Spleen (tissue), 11 donors: Measurements from ENCODE around the gene PPM1L. TPM values are rescaled to one million over a fixed set of nuclear protein-coding genes. Genes with fewer than 3 reads are reported as not detected.

ENCODE experiments used
- DNase-seq: peaks from one replicate; pipeline ENCODE4 v3.0.0-alpha.2; 2020
- H3K27ac ChIP-seq, 8 donors: fragments of 200-600 bp; sonication (generic) in 7 of 8; 1 replicate in 4 of 8; 2 replicates in 4 of 8; pipeline versions ENCODE4 v1.5.0 to v1.8.0; 2016 to 2021; ENCODE audit warnings: inconsistent platforms in 4 of 8, mild to moderate bottlenecking in 4 of 8, moderate library complexity in 1 of 8
- H3K27me3 ChIP-seq, 7 donors: fragments of 200-600 bp; sonication (generic) in 6 of 7; replicated peaks in 1 of 7; 1 replicate in 4 of 7; 2 replicates in 3 of 7; pipeline versions ENCODE4 v1.5.0 to v1.8.0; 2016 to 2021; ENCODE audit warnings: inconsistent platforms in 3 of 7, mild to moderate bottlenecking in 1 of 7
- H3K36me3 ChIP-seq, 6 donors: fragments of 200-600 bp; sonication (generic) in 5 of 6; 1 replicate in 4 of 6; 2 replicates in 2 of 6; pipeline versions ENCODE4 v1.5.0 to v1.8.0; 2016 to 2021; ENCODE audit warnings: inconsistent platforms in 2 of 6
- H3K4me1 ChIP-seq, 6 donors: fragments of 200-600 bp; sonication (generic) in 5 of 6; 1 replicate in 3 of 6; 2 replicates in 3 of 6; pipeline versions ENCODE4 v1.5.0 to v1.8.0; 2016 to 2021; ENCODE audit warnings: inconsistent platforms in 3 of 6
- H3K4me3 ChIP-seq, 8 donors: fragments of 200-600 bp; sonication (generic) in 7 of 8; 1 replicate in 4 of 8; 2 replicates in 4 of 8; pipeline versions ENCODE4 v1.5.0 to v1.8.0; 2016 to 2021; ENCODE audit warnings: inconsistent platforms in 4 of 8, mild to moderate bottlenecking in 4 of 8, moderate library complexity in 2 of 8
- H3K9me3 ChIP-seq, 8 donors: fragments of 200-600 bp; sonication (generic) in 7 of 8; 1 replicate in 4 of 8; 2 replicates in 4 of 8; pipeline versions ENCODE4 v1.5.0 to v1.8.0; 2016 to 2021; ENCODE audit warnings: inconsistent platforms in 4 of 8
- CTCF ChIP-seq, 11 experiments: fragments of 200-600 bp in 7 of 11; fragments of 450-650 bp in 4 of 11; sonication (generic) in 4 of 11; IDR thresholded peaks in 8 of 11; conservative IDR thresholded peaks in 3 of 11; 1 replicate in 7 of 11; 2 replicates in 4 of 11; pipeline versions ENCODE4 v1.4.0 to v1.8.0; 2016 to 2021; ENCODE audit warnings: antibody characterized with exemption in 11 of 11, inconsistent platforms in 4 of 11, mild to moderate bottlenecking in 1 of 11
- POLR2A ChIP-seq, 3 donors: fragments of 450-650 bp; IDR thresholded peaks; one replicate each; pipeline ENCODE4 v1.5.1; 2017; ENCODE audit warnings: antibody characterized with exemption in 3 of 3, mild to moderate bottlenecking in 1 of 3
- POLR2AphosphoS5 ChIP-seq, 3 donors: sonication (generic); formaldehyde crosslinking; IDR thresholded peaks; one replicate each; pipeline ENCODE4 v1.5.1; 2017; ENCODE audit warnings: antibody characterized with exemption in 3 of 3
- WGBS, 5 donors: extraction: QIAGEN DNeasy Blood & Tissue Kit in 3 of 5; methylation state at CpG; one replicate each; pipeline versions ENCODE4 v1.1.5 to v1.1.7; 2013 to 2018; 5-methylcytosine and 5-hydroxymethylcytosine counted together
- intact Hi-C: fragments of 100-400 bp; cut with DNase I; formaldehyde crosslinking; loops from one replicate; pipeline ENCODE4 v1.15.0; 2023; ENCODE audit warnings: low total_unique reads
- polyA plus RNA-seq, 3 donors: library from polyadenylated mRNA; stranded (reverse); fragments of 200-250 nt; gene quantifications; one replicate each; pipeline ENCODE4 v1.2.1, GENCODE V29; 2013
- total RNA-seq, 7 donors: library from RNA; depleted of rRNA in 3 of 7; stranded (reverse); fragments of >200 nt in 3 of 7; fragmentation: NEBNext Ultra II Directional in 4 of 7; extraction: Animal tissue kit (Norgen Biotek cat#: 25700) in 4 of 7; gene quantifications; one replicate each; pipeline versions ENCODE4 v1.1.0 to v1.2.1, GENCODE V29; 2016 to 2021
- donor health status: healthy with polysubstance abuse.
- donor health status: DM: no; HTN: no; CAD: no; lungs with moderate emphysema.
- donor health status: DM: no; HTN: no; CAD: no.
- donor health status: Bipolar disorder and iron deficiency.
- donor health status: healthy.
- donor health status: DM: no; HTN: no; CAD: no.
- donor health status: DM: yes; HTN: yes; CAD: no.

The PPM1L gene
- total and polyA plus RNA-seq, 10 donors = 0.63 to 16.7 (median 12.2) TPM

GRCh38 chr3:160943996-160944395 is 188.0 kb downstream of the PPM1L start:
- Histone ChIP-seq H3K4me3 (no peak overlapping the region), H3K9me3 (peaks cover 0 to 3% (median 0%) of the 10 kb centered on the region in 8 donors), H3K27ac (no peak overlapping the region), H3K36me3 (no peaks in the 10 kb centered on the region), H3K27me3 (no peaks in the 10 kb centered on the region), H3K4me1 (peaks cover 0 to 9% (median 2%) of the 10 kb centered on the region in 6 donors)
- DNase-seq = no peak
- WGBS, 5 donors = 79 to 93% (median 89%) methylated on average over 1 of the region's 1 CpG
- intact Hi-C loops = loop anchor here (5.0 kb wide), 1 partner anchor 237 kb away; no protein-coding TSS in a partner anchor
- TF ChIP-seq POLR2AphosphoS5 (IDR thresholded peaks at IDR 0.05) (no peak), CTCF (IDR thresholded peaks at IDR 0.05 in 8 of 11, conservative IDR thresholded peaks at IDR 0.05 in 3 of 11) (no peak), POLR2A (IDR thresholded peaks at IDR 0.05) (no peak)

GRCh38 chr3:160945336-160945735 is 189.3 kb downstream of the PPM1L start:
- Histone ChIP-seq H3K4me1 (peaks cover 0 to 9% (median 2%) of the 10 kb centered on the region in 6 donors), H3K4me3 (no peak overlapping the region), H3K36me3 (no peaks in the 10 kb centered on the region), H3K9me3 (peaks cover 0 to 1% (median 0%) of the 10 kb centered on the region in 8 donors), H3K27ac (no peak overlapping the region), H3K27me3 (no peaks in the 10 kb centered on the region)
- WGBS, 5 donors = 86 to 100% (median 92%) methylated on average over 2 of the region's 2 CpGs
- DNase-seq = no peak
- TF ChIP-seq POLR2AphosphoS5 (IDR thresholded peaks at IDR 0.05) (no peak), POLR2A (IDR thresholded peaks at IDR 0.05) (no peak), CTCF (IDR thresholded peaks at IDR 0.05 in 8 of 11, conservative IDR thresholded peaks at IDR 0.05 in 3 of 11) (no peak)
- intact Hi-C loops = no loop called here

- H3K36me3 ChIP-seq = no peaks in the 10 kb centered on the region
- 52 to 78% (median 65%) methylated on average over 3 of the region's 3 CpGs for WGBS, 5 donors
- no peak for DNase-seq
- no peak for TF ChIP-seq POLR2A (IDR thresholded peaks at IDR 0.05)
- TF ChIP-seq CTCF (IDR thresholded peaks at IDR 0.05 in 8 of 11, conservative IDR thresholded peaks at IDR 0.05 in 3 of 11) = no peak
- TF ChIP-seq POLR2AphosphoS5 (IDR thresholded peaks at IDR 0.05) = no peak
- H3K9me3 ChIP-seq = no peaks in the 10 kb centered on the region
- H3K4me3 ChIP-seq = no peak overlapping the region
- peaks cover 0 to 12% (median 2%) of the 10 kb centered on the region in 6 donors for H3K4me1 ChIP-seq
- H3K27ac ChIP-seq = no peak overlapping the region
- intact Hi-C loops = no loop called here
- no peaks in the 10 kb centered on the region for H3K27me3 ChIP-seq
Measured at GRCh38 chr3:160948273-160948672, 192.2 kb downstream of the PPM1L start.

GRCh38 chr3:160949460-160949859 is 193.4 kb downstream of the PPM1L start:
- TF ChIP-seq POLR2AphosphoS5 (IDR thresholded peaks at IDR 0.05) (no peak), POLR2A (IDR thresholded peaks at IDR 0.05) (no peak), CTCF (IDR thresholded peaks at IDR 0.05 in 8 of 11, conservative IDR thresholded peaks at IDR 0.05 in 3 of 11) (no peak)
- no peak overlapping the region for H3K27ac ChIP-seq
- H3K36me3 ChIP-seq = no peaks in the 10 kb centered on the region
- peaks cover 0 to 12% (median 2%) of the 10 kb centered on the region in 6 donors for H3K4me1 ChIP-seq
- 62 to 78% (median 70%) methylated on average over 4 of the region's 4 CpGs for WGBS, 5 donors
- H3K9me3 ChIP-seq = no peaks in the 10 kb centered on the region
- intact Hi-C loops = no loop called here
- DNase-seq = no peak
- no peaks in the 10 kb centered on the region for H3K27me3 ChIP-seq
- H3K4me3 ChIP-seq = no peak overlapping the region
